A673 (cell line): ENCODE results near the gene CRISPLD2. TPM values are rescaled to one million over a fixed set of nuclear protein-coding genes. Genes with fewer than 3 reads are reported as not detected.
A peak's percentile ranks its signal among the peaks of the same experiment; 100 is the strongest.

Experiments
- BruUV-seq: library from RNA; stranded (reverse); fragments of 400-500 nt; replicated peaks from 2 replicates; lab custom pipeline; 2021; lab: Mats Ljungman, UMichigan
- CTCF ChIA-PET: fragments of 300-600 bp; sonication (Branson Sonifier 250); formaldehyde crosslinking; loops from one replicate; lab custom pipeline; 2022; ENCODE audit warnings: antibody characterized with exemption; lab: Charles Lee
- POLR2A ChIA-PET: fragments of 300-600 bp; sonication (Branson Sonifier 250); formaldehyde crosslinking; loops from one replicate; lab custom pipeline; 2022; ENCODE audit warnings: antibody characterized with exemption; ENCODE audit not compliant: low non-redundant PET; lab: Charles Lee
- DNase-seq: peaks from one replicate; pipeline ENCODE4 v3.0.0-alpha.2; 2015; ENCODE audit warnings: low spot score
- H3K27ac ChIP-seq: fragments of 200-600 bp; sonication (generic); 2 replicates; pipeline ENCODE4 v1.5.1; 2016; ENCODE audit warnings: mixed run types, low read depth, mild to moderate bottlenecking, mixed read lengths, antibody characterized with exemption, low read length; ENCODE audit not compliant: poor library complexity, severe bottlenecking
- H3K27me3 ChIP-seq: fragments of 200-600 bp; sonication (generic); replicated peaks from 2 replicates; pipeline ENCODE4 v1.6.1; 2017; ENCODE audit warnings: mixed run types, low read depth, mild to moderate bottlenecking, mixed read lengths, antibody characterized with exemption, low read length; ENCODE audit not compliant: insufficient read depth, poor library complexity
- H3K36me3 ChIP-seq: fragments of 200-600 bp; sonication (generic); 2 replicates; pipeline ENCODE4 v1.6.1; 2016; ENCODE audit warnings: mixed run types, mild to moderate bottlenecking, mixed read lengths, antibody characterized with exemption, low read length; ENCODE audit not compliant: insufficient read depth, poor library complexity, severe bottlenecking
- H3K4me1 ChIP-seq: fragments of 200-600 bp; sonication (generic); 2 replicates; pipeline ENCODE4 v1.6.1; 2017; ENCODE audit warnings: mixed run types, mild to moderate bottlenecking, mixed read lengths, antibody characterized with exemption, low read length; ENCODE audit not compliant: insufficient read depth, poor library complexity, severe bottlenecking
- H3K4me3 ChIP-seq: fragments of 200-600 bp; sonication (generic); 2 replicates; pipeline ENCODE4 v1.5.1; 2016; ENCODE audit warnings: low read depth, mixed run types, mild to moderate bottlenecking, mixed read lengths, low read length; ENCODE audit not compliant: poor library complexity, severe bottlenecking
- H3K9me3 ChIP-seq: fragments of 200-600 bp; sonication (generic); 2 replicates; pipeline ENCODE4 v1.6.1; 2016; ENCODE audit warnings: mixed run types, low read depth, mild to moderate bottlenecking, mixed read lengths, antibody characterized with exemption, low read length; ENCODE audit not compliant: poor library complexity, severe bottlenecking
- CTCF ChIP-seq: fragments of 300-800, 200-600 bp; sonication (generic); conservative IDR thresholded peaks from 2 replicates; pipeline ENCODE4 v1.5.1; 2017; ENCODE audit warnings: low read depth, mild to moderate bottlenecking, antibody characterized with exemption, low read length, moderate library complexity, mixed read lengths
- EZH2 ChIP-seq: fragments of 200-600 bp; sonication (generic); IDR thresholded peaks from 2 replicates; pipeline ENCODE4 v1.6.1; 2017; ENCODE audit warnings: borderline replicate concordance, low read depth, mild to moderate bottlenecking, mixed read lengths, antibody characterized with exemption, low read length; ENCODE audit not compliant: poor library complexity, severe bottlenecking
- intact Hi-C: fragments of 100-400 bp; cut with micrococcal nuclease; formaldehyde crosslinking; loops from one replicate; pipeline ENCODE4 v1.10.0; 2022; ENCODE audit not compliant: unreplicated experiment
- total RNA-seq: library from RNA; stranded (reverse); gene quantifications from 2 replicates; pipeline ENCODE4 v1.2.3, GENCODE V29; 2021

CRISPLD2 gene
- total RNA-seq, 1 experiment from 2014 or later: 0.32 TPM

GRCh38 chr16:84818989-84819643 lies 669 bp upstream of the CRISPLD2 start:
- H3K4me3 ChIP-seq: peak overlapping the region; percentile 37
- BruUV-seq: no TSS peak
- no peaks in the 10 kb centered on the region for H3K27me3 ChIP-seq
- H3K4me1 ChIP-seq: no peaks in the 10 kb centered on the region
- ChIA-PET POLR2A (no interaction called here), CTCF (no interaction called here)
- no peaks in the 10 kb centered on the region for H3K36me3 ChIP-seq
- DNase-seq: no peak
- no peak for TF ChIP-seq EZH2
- TF ChIP-seq CTCF: no peak
- no peaks in the 10 kb centered on the region for H3K9me3 ChIP-seq
- H3K27ac ChIP-seq: no peak overlapping the region
- intact Hi-C loops: no loop called here

DNA sequence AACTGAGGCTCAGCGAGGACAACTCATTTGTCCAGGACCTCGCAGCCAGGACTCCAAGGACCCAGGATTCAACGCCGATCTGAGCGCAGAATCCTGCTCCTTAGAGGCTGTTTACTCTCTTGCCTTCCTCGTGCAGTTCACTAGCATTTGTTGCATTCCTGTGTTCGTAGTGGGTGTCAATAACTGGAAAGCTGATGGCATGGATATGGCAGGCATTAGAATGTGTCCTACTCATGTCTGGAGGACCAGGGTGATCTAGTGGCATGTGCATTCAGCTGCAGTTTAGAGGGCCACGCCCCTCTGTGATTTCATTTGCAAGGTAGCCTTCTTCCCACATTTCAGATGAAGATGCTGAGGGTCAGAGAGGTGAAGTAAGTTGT lies 510 bp downstream of the CRISPLD2 start:
- Histone ChIP-seq H3K27ac (no peak overlapping the region), H3K4me1 (no peaks in the 10 kb centered on the region), H3K36me3 (no peaks in the 10 kb centered on the region), H3K27me3 (no peaks in the 10 kb centered on the region), H3K4me3 (peak overlapping the region; percentile 37), H3K9me3 (no peaks in the 10 kb centered on the region)
- DNase-seq: peak; percentile 27
- ChIA-PET CTCF (interaction anchor here (0.5 kb wide), 1 partner anchor 516 kb away, joined by 6 read pairs; no protein-coding TSS in a partner anchor), POLR2A (interaction anchor here (0.5 kb wide), 1 partner anchor 44 kb away, joined by 5 read pairs; no protein-coding TSS in a partner anchor)
- no TSS peak for BruUV-seq
- intact Hi-C loops: no loop called here
- TF ChIP-seq CTCF (no peak), EZH2 (no peak)

DNA sequence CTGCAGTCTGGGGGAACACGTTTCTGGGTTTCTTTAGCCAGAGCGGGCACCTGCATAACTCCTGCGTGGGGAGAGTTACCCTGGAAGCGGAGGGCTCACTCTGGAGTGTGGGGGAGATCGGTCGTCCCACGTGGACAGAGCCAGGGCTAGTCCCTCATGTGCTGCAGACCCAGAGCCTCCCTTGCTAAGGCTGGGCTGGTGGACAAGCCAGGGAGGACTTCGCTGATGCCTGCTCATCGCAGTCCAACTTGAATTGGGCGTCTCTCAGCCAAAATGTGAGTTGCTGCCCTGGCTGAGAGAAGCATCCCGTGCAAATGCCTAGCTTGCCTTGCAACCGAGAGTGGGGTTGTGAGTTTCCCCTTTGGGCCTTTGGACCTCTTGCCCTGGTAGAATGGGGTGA lies 986 bp downstream of the CRISPLD2 start:
- TF ChIP-seq EZH2: no peak
- TF ChIP-seq CTCF: no peak
- CTCF ChIA-PET: interaction anchor here (0.5 kb wide), 1 partner anchor 516 kb away, joined by 6 read pairs; no protein-coding TSS in a partner anchor
- Histone ChIP-seq H3K4me3 (no peak overlapping the region), H3K9me3 (no peaks in the 10 kb centered on the region), H3K4me1 (no peaks in the 10 kb centered on the region), H3K27me3 (no peaks in the 10 kb centered on the region), H3K36me3 (no peaks in the 10 kb centered on the region), H3K27ac (no peak overlapping the region)
- POLR2A ChIA-PET: no interaction called here
- DNase-seq: no peak
- intact Hi-C loops: no loop called here
- no TSS peak for BruUV-seq
